ENCODE measurements around the gene CNDP1. TPM values are rescaled to one million over a fixed set of nuclear protein-coding genes. Genes with fewer than 3 reads are reported as not detected.

Gene CNDP1
- polyA plus RNA-seq, 1 of the 3 experiments (the other 2 are of a cell fraction) = not detected

DNA sequence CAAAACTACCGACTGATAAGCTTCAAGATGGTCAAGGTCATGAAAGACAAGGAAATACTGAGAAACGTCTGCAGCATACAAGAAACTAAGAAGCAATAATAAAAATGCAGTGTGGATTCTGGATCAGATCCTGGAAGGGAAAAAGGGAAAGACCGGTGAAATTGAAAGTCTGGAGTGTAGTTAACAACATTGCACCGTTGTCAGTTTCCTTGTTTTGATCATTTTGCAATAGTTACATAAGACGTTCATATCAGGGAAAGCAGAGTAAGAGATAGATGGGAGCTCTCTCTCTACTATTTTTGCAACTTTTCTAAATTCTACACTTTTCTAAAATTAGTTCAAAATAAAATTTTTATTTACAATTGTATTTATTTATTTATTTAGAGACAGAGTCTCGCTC is 48.3 kb downstream of the CNDP1 start:
- no peak for DNase-seq
- Histone ChIP-seq H3K9me2 (no peaks in the 10 kb centered on the region), H3F3A (replicated peaks; ENCODE audit: insufficient read depth) (no peaks in the 10 kb centered on the region), H2AFZ (ENCODE audit: low read depth) (no peak overlapping the region), H3K27me3 (ENCODE audit: insufficient read depth) (no peaks in the 10 kb centered on the region; the same call in 1 of the 2 replicates), H3K9me3 (no peaks in the 10 kb centered on the region), H3K4me3 (ENCODE audit: low read depth in 2 of 2, low read length in 1 of 2) (no peak overlapping the region), H3K9ac (no peak overlapping the region), H3K4me2 (no peak overlapping the region), H3K36me3 (replicated peaks in 1 of 2; ENCODE audit: control insufficient read depth in 1 of 2, insufficient read depth in 2 of 2, low read length in 1 of 2) (no peaks in the 10 kb centered on the region), H3K79me2 (ENCODE audit: insufficient read depth) (no peaks in the 10 kb centered on the region), H3K27ac (ENCODE audit: low read depth in 2 of 2, low read length in 1 of 2) (no peak overlapping the region), H3K4me1 (ENCODE audit: control insufficient read depth in 1 of 2, insufficient read depth in 2 of 2, low read depth in 1 of 2, low read length in 1 of 2) (no peaks in the 10 kb centered on the region), H4K20me1 (ENCODE audit: insufficient read depth) (no peaks in the 10 kb centered on the region)
- ChIA-PET POLR2A (no interaction called here), CTCF (no interaction called here)
- WGBS (ENCODE audit: low lambda C conversion rate) = 31% methylated on average over 6 of the region's 6 CpGs
- no peak for TF ChIP-seq TEAD4 (IDR thresholded peaks at IDR 0.05; ENCODE audit: borderline replicate concordance, insufficient read depth)
- TF ChIP-seq SMC3 (IDR thresholded peaks at IDR 0.05; ENCODE audit: low read depth, low read length) = no peak
- no peak for TF ChIP-seq EZH2phosphoT487 (IDR thresholded peaks at IDR 0.05; ENCODE audit: borderline replicate concordance, low read depth)
- no peak for TF ChIP-seq USF1 (IDR thresholded peaks at IDR 0.05; ENCODE audit: borderline replicate concordance, low read depth)
- TF ChIP-seq SIN3A (IDR thresholded peaks at IDR 0.05; ENCODE audit: borderline replicate concordance, low read depth, low read length) = no peak
- TF ChIP-seq, protein P1, sequence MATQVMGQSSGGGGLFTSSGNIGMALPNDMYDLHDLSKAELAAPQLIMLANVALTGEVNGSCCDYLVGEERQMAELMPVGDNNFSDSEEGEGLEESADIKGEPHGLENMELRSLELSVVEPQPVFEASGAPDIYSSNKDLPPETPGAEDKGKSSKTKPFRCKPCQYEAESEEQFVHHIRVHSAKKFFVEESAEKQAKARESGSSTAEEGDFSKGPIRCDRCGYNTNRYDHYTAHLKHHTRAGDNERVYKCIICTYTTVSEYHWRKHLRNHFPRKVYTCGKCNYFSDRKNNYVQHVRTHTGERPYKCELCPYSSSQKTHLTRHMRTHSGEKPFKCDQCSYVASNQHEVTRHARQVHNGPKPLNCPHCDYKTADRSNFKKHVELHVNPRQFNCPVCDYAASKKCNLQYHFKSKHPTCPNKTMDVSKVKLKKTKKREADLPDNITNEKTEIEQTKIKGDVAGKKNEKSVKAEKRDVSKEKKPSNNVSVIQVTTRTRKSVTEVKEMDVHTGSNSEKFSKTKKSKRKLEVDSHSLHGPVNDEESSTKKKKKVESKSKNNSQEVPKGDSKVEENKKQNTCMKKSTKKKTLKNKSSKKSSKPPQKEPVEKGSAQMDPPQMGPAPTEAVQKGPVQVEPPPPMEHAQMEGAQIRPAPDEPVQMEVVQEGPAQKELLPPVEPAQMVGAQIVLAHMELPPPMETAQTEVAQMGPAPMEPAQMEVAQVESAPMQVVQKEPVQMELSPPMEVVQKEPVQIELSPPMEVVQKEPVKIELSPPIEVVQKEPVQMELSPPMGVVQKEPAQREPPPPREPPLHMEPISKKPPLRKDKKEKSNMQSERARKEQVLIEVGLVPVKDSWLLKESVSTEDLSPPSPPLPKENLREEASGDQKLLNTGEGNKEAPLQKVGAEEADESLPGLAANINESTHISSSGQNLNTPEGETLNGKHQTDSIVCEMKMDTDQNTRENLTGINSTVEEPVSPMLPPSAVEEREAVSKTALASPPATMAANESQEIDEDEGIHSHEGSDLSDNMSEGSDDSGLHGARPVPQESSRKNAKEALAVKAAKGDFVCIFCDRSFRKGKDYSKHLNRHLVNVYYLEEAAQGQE (IDR thresholded peaks at IDR 0.05; ENCODE audit: low read depth, low read length) = no peak
- TF ChIP-seq GABPA (IDR thresholded peaks at IDR 0.05; ENCODE audit: low read depth) = no peak
- TF ChIP-seq POLR2AphosphoS5 (IDR thresholded peaks at IDR 0.05; ENCODE audit: low read depth, low read length) = no peak
- no peak for TF ChIP-seq FOXM1 (IDR thresholded peaks at IDR 0.05; ENCODE audit: low read depth)
- no peak for TF ChIP-seq MAX (IDR thresholded peaks at IDR 0.05; ENCODE audit: low read depth)
- TF ChIP-seq, protein P2, sequence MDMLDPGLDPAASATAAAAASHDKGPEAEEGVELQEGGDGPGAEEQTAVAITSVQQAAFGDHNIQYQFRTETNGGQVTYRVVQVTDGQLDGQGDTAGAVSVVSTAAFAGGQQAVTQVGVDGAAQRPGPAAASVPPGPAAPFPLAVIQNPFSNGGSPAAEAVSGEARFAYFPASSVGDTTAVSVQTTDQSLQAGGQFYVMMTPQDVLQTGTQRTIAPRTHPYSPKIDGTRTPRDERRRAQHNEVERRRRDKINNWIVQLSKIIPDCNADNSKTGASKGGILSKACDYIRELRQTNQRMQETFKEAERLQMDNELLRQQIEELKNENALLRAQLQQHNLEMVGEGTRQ (IDR thresholded peaks at IDR 0.05; ENCODE audit: borderline replicate concordance, low read depth, low read length) = no peak
- TF ChIP-seq RXRA (IDR thresholded peaks at IDR 0.05; ENCODE audit: borderline replicate concordance, low read depth) = no peak
- TF ChIP-seq, protein P3, sequence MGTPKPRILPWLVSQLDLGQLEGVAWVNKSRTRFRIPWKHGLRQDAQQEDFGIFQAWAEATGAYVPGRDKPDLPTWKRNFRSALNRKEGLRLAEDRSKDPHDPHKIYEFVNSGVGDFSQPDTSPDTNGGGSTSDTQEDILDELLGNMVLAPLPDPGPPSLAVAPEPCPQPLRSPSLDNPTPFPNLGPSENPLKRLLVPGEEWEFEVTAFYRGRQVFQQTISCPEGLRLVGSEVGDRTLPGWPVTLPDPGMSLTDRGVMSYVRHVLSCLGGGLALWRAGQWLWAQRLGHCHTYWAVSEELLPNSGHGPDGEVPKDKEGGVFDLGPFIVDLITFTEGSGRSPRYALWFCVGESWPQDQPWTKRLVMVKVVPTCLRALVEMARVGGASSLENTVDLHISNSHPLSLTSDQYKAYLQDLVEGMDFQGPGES (IDR thresholded peaks at IDR 0.05; ENCODE audit: low read depth, low read length) = no peak
- no peak for TF ChIP-seq CHD2 (IDR thresholded peaks at IDR 0.05; ENCODE audit: low read length, partially characterized antibody)
- TF ChIP-seq MEF2A (IDR thresholded peaks at IDR 0.05; ENCODE audit: borderline replicate concordance, low read depth) = no peak
- TF ChIP-seq CTCF (IDR thresholded peaks at IDR 0.05) = no peak
- TF ChIP-seq TAF1 (IDR thresholded peaks at IDR 0.05; ENCODE audit: borderline replicate concordance, low read depth, low read length) = no peak
- TF ChIP-seq NRF1 (IDR thresholded peaks at IDR 0.05; ENCODE audit: low read depth, low read length) = no peak
- no peak for TF ChIP-seq JUND (IDR thresholded peaks at IDR 0.05)
